WTC11 (cell line): ENCODE measurements around the gene RABIF.

Experiments used
- ELF4 ChIP-seq: sonication (generic); formaldehyde crosslinking; IDR thresholded peaks from 2 replicates; pipeline ENCODE4 v1.8.1; 2022; ENCODE audit warnings: low read depth, mild to moderate bottlenecking, moderate library complexity, missing genetic modification reagents
- ZNF232 ChIP-seq: sonication (generic); formaldehyde crosslinking; IDR thresholded peaks from 2 replicates; pipeline ENCODE4 v1.8.0; 2022; ENCODE audit warnings: mild to moderate bottlenecking, missing genetic modification reagents
- TF ChIP-seq, protein P1 (sequence below): sonication (generic); formaldehyde crosslinking; IDR thresholded peaks from 2 replicates; pipeline ENCODE4 v1.8.0; 2022; ENCODE audit warnings: mild to moderate bottlenecking, missing genetic modification reagents

DNA sequence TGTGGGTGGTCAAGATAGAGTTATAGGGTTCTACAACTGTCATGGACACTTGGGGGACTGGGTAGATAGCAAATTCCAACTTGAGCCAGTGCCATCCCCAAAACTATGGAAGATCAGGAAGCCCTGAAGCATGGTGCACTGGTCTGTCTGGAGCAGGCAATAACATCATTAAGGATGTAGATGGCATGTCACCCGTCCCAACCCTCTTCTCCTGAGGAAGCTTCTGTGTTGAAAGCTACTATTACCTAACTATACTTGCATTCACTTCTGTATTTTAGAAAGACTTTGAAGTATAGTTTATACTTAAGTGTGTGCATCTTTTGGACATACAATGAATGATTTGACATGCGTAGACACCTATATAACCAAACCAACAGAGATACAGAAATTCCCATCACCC lies 32.9 kb downstream of the RABIF start:
- no peak for TF ChIP-seq ZNF232 (CRISPR knock-in tag)
- TF ChIP-seq, protein P1, sequence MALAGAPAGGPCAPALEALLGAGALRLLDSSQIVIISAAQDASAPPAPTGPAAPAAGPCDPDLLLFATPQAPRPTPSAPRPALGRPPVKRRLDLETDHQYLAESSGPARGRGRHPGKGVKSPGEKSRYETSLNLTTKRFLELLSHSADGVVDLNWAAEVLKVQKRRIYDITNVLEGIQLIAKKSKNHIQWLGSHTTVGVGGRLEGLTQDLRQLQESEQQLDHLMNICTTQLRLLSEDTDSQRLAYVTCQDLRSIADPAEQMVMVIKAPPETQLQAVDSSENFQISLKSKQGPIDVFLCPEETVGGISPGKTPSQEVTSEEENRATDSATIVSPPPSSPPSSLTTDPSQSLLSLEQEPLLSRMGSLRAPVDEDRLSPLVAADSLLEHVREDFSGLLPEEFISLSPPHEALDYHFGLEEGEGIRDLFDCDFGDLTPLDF (CRISPR knock-in tag): no peak
- TF ChIP-seq ELF4 (CRISPR knock-in tag): no peak
